ENCODE data around the gene ATP8A2. TPM values are rescaled to one million over a fixed set of nuclear protein-coding genes. Genes with fewer than 3 reads are reported as not detected.

ATP8A2 gene
- total RNA-seq, 1 experiment from 2014 or later, result 5.2 TPM

DNA sequence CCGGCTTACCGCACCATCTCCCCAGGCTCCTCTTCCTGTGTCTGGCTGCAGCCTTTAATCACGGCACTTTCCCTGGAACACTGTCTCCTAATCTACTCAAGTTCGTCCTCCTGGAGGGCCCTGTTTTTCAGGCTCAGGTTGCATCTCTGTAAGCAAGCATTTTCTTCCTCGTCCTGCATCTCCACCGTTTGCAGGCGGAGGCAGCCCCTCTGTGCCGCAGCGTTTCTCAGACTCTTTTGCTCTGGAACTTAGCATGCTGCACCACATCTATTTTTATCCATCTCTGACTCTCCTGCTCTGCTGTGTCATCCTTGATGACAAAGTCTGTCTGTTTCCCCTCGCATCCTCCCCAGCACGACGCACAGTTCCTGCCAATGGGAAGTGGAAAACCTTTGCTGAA lies 117.5 kb downstream of the ATP8A2 start:
- peak overlapping the region; percentile 77 for H3K27ac Mint-ChIP-seq
- H3K9me3 Mint-ChIP-seq, result no peaks in the 10 kb centered on the region
- H3K27me3 Mint-ChIP-seq (ENCODE audit: low read depth), result no peaks in the 10 kb centered on the region
- peak; percentile 74 for ATAC-seq
- H3K4me1 Mint-ChIP-seq, result peaks cover 30% of the 10 kb centered on the region
- ChIA-PET CTCF (no interaction called here), POLR2A (no interaction called here)
- no peak overlapping the region for H3K4me3 Mint-ChIP-seq
- no peak for TF ChIP-seq TEAD4 (CRISPR knock-in tag; IDR thresholded peaks at IDR 0.05)
- no peak for TF ChIP-seq MXD4 (CRISPR knock-in tag; IDR thresholded peaks at IDR 0.05; ENCODE audit: borderline replicate concordance)
- no peak for TF ChIP-seq CTCF (IDR thresholded peaks at IDR 0.05)
- TF ChIP-seq CREB1 (CRISPR knock-in tag; IDR thresholded peaks at IDR 0.05), result no peak
- no peak for TF ChIP-seq ZNF219 (CRISPR knock-in tag; IDR thresholded peaks at IDR 0.05; ENCODE audit: borderline replicate concordance)
- TF ChIP-seq, protein P1, sequence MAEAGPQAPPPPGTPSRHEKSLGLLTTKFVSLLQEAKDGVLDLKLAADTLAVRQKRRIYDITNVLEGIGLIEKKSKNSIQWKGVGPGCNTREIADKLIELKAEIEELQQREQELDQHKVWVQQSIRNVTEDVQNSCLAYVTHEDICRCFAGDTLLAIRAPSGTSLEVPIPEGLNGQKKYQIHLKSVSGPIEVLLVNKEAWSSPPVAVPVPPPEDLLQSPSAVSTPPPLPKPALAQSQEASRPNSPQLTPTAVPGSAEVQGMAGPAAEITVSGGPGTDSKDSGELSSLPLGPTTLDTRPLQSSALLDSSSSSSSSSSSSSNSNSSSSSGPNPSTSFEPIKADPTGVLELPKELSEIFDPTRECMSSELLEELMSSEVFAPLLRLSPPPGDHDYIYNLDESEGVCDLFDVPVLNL (CRISPR knock-in tag; IDR thresholded peaks at IDR 0.05; ENCODE audit: borderline replicate concordance, low read depth), result no peak
- no peak for TF ChIP-seq SP1 (CRISPR knock-in tag; conservative IDR thresholded peaks at IDR 0.05)
- no peak for TF ChIP-seq NFE2L1 (CRISPR knock-in tag; IDR thresholded peaks at IDR 0.05)
- TF ChIP-seq FOXK1 (CRISPR knock-in tag; IDR thresholded peaks at IDR 0.05), result no peak
- TF ChIP-seq, protein P2, sequence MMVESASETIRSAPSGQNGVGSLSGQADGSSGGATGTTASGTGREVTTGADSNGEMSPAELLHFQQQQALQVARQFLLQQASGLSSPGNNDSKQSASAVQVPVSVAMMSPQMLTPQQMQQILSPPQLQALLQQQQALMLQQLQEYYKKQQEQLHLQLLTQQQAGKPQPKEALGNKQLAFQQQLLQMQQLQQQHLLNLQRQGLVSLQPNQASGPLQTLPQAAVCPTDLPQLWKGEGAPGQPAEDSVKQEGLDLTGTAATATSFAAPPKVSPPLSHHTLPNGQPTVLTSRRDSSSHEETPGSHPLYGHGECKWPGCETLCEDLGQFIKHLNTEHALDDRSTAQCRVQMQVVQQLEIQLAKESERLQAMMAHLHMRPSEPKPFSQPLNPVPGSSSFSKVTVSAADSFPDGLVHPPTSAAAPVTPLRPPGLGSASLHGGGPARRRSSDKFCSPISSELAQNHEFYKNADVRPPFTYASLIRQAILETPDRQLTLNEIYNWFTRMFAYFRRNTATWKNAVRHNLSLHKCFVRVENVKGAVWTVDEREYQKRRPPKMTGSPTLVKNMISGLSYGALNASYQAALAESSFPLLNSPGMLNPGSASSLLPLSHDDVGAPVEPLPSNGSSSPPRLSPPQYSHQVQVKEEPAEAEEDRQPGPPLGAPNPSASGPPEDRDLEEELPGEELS (CRISPR knock-in tag; IDR thresholded peaks at IDR 0.05), result no peak
- no peak for TF ChIP-seq TEAD1 (CRISPR knock-in tag; IDR thresholded peaks at IDR 0.05)
- no peak for TF ChIP-seq TCF7 (CRISPR knock-in tag; IDR thresholded peaks at IDR 0.05; ENCODE audit: low read depth)
- no peak for TF ChIP-seq NR1H2 (CRISPR knock-in tag; IDR thresholded peaks at IDR 0.05)
- no peak for TF ChIP-seq GRHL2 (CRISPR knock-in tag; IDR thresholded peaks at IDR 0.05; ENCODE audit: insufficient replicate concordance, severe bottlenecking)
- TF ChIP-seq ERG (CRISPR knock-in tag; IDR thresholded peaks at IDR 0.05), result no peak
- TF ChIP-seq, protein P3, sequence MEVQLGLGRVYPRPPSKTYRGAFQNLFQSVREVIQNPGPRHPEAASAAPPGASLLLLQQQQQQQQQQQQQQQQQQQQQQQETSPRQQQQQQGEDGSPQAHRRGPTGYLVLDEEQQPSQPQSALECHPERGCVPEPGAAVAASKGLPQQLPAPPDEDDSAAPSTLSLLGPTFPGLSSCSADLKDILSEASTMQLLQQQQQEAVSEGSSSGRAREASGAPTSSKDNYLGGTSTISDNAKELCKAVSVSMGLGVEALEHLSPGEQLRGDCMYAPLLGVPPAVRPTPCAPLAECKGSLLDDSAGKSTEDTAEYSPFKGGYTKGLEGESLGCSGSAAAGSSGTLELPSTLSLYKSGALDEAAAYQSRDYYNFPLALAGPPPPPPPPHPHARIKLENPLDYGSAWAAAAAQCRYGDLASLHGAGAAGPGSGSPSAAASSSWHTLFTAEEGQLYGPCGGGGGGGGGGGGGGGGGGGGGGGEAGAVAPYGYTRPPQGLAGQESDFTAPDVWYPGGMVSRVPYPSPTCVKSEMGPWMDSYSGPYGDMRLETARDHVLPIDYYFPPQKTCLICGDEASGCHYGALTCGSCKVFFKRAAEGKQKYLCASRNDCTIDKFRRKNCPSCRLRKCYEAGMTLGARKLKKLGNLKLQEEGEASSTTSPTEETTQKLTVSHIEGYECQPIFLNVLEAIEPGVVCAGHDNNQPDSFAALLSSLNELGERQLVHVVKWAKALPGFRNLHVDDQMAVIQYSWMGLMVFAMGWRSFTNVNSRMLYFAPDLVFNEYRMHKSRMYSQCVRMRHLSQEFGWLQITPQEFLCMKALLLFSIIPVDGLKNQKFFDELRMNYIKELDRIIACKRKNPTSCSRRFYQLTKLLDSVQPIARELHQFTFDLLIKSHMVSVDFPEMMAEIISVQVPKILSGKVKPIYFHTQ (CRISPR knock-in tag; IDR thresholded peaks at IDR 0.05), result no peak
- no peak for TF ChIP-seq ZNF138 (CRISPR knock-in tag; conservative IDR thresholded peaks at IDR 0.05)
- no peak for TF ChIP-seq ZNF232 (CRISPR knock-in tag; IDR thresholded peaks at IDR 0.05)
- TF ChIP-seq, protein P4, sequence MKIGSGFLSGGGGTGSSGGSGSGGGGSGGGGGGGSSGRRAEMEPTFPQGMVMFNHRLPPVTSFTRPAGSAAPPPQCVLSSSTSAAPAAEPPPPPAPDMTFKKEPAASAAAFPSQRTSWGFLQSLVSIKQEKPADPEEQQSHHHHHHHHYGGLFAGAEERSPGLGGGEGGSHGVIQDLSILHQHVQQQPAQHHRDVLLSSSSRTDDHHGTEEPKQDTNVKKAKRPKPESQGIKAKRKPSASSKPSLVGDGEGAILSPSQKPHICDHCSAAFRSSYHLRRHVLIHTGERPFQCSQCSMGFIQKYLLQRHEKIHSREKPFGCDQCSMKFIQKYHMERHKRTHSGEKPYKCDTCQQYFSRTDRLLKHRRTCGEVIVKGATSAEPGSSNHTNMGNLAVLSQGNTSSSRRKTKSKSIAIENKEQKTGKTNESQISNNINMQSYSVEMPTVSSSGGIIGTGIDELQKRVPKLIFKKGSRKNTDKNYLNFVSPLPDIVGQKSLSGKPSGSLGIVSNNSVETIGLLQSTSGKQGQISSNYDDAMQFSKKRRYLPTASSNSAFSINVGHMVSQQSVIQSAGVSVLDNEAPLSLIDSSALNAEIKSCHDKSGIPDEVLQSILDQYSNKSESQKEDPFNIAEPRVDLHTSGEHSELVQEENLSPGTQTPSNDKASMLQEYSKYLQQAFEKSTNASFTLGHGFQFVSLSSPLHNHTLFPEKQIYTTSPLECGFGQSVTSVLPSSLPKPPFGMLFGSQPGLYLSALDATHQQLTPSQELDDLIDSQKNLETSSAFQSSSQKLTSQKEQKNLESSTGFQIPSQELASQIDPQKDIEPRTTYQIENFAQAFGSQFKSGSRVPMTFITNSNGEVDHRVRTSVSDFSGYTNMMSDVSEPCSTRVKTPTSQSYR (CRISPR knock-in tag; IDR thresholded peaks at IDR 0.05), result no peak
- TF ChIP-seq, protein P5, sequence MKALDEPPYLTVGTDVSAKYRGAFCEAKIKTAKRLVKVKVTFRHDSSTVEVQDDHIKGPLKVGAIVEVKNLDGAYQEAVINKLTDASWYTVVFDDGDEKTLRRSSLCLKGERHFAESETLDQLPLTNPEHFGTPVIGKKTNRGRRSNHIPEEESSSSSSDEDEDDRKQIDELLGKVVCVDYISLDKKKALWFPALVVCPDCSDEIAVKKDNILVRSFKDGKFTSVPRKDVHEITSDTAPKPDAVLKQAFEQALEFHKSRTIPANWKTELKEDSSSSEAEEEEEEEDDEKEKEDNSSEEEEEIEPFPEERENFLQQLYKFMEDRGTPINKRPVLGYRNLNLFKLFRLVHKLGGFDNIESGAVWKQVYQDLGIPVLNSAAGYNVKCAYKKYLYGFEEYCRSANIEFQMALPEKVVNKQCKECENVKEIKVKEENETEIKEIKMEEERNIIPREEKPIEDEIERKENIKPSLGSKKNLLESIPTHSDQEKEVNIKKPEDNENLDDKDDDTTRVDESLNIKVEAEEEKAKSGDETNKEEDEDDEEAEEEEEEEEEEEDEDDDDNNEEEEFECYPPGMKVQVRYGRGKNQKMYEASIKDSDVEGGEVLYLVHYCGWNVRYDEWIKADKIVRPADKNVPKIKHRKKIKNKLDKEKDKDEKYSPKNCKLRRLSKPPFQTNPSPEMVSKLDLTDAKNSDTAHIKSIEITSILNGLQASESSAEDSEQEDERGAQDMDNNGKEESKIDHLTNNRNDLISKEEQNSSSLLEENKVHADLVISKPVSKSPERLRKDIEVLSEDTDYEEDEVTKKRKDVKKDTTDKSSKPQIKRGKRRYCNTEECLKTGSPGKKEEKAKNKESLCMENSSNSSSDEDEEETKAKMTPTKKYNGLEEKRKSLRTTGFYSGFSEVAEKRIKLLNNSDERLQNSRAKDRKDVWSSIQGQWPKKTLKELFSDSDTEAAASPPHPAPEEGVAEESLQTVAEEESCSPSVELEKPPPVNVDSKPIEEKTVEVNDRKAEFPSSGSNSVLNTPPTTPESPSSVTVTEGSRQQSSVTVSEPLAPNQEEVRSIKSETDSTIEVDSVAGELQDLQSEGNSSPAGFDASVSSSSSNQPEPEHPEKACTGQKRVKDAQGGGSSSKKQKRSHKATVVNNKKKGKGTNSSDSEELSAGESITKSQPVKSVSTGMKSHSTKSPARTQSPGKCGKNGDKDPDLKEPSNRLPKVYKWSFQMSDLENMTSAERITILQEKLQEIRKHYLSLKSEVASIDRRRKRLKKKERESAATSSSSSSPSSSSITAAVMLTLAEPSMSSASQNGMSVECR (CRISPR knock-in tag; IDR thresholded peaks at IDR 0.05; ENCODE audit: borderline replicate concordance), result no peak
- no peak for DNase-seq (ENCODE audit: low spot score)
- no peaks in the 10 kb centered on the region for H3K36me3 Mint-ChIP-seq

Data from WTC11 (cell line).